Measurements from ENCODE around the gene NHLRC2.
"Not testable (repeated sequence)": the region's sequence is repeated elsewhere in the genome, so short reads cannot be mapped to it uniquely, and the experiment has no call there.

Gene NHLRC2

DNA sequence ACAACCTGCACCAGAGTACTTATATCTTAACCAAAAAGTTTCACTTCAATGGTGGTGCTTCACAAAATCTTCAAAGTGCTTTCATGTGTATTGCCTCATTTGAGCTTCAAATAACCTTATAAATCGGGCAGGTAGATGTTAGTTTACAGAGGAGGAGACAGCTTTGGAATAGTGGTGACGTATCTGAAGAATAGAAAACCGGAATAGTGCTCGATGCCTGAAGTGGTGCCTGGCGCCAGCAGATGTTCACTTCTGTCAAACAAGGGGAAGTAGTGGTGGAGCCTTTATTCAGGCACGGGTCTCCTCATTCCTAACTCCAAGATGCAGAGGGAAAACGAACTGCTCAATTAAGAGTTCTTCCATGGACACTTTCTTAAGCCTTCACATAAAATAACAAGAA lies 58.1 kb downstream of the NHLRC2 start:
- no peak for FAIRE-seq

- FAIRE-seq, result no peak
Observed at GRCh38 chr10:113914956-113915355, 60.5 kb downstream of the NHLRC2 start.

- no peak for FAIRE-seq
Observed at GRCh38 chr10:113915540-113915939, 61.1 kb downstream of the NHLRC2 start.

DNA sequence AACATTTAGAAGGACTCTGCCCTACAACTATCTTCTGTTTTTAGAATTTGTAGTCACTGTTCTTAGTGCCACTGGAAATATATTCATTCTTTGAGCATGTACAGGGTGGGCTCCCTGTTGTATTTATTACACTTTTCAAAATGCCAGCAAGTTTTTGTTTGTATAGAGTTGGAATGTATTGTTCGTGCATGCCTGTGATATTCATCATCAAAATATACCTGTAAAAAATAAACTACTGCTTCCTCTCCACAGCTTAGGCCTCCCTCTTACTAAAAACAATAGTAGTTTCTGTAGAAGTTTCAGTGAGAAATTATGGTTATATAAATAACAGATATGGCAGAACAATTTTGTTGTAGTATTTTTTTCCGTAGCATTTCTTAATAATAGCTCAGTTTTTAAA lies 61.6 kb downstream of the NHLRC2 start:
- FAIRE-seq, result no peak

GRCh38 chr10:113917636-113918035 lies 63.2 kb downstream of the NHLRC2 start:
- FAIRE-seq, result no peak

- no peak for FAIRE-seq
Observed at GRCh38 chr10:113920114-113920513, 65.7 kb downstream of the NHLRC2 start.

GRCh38 chr10:113920875-113921274 lies 66.4 kb downstream of the NHLRC2 start:
- no peak for FAIRE-seq

DNA sequence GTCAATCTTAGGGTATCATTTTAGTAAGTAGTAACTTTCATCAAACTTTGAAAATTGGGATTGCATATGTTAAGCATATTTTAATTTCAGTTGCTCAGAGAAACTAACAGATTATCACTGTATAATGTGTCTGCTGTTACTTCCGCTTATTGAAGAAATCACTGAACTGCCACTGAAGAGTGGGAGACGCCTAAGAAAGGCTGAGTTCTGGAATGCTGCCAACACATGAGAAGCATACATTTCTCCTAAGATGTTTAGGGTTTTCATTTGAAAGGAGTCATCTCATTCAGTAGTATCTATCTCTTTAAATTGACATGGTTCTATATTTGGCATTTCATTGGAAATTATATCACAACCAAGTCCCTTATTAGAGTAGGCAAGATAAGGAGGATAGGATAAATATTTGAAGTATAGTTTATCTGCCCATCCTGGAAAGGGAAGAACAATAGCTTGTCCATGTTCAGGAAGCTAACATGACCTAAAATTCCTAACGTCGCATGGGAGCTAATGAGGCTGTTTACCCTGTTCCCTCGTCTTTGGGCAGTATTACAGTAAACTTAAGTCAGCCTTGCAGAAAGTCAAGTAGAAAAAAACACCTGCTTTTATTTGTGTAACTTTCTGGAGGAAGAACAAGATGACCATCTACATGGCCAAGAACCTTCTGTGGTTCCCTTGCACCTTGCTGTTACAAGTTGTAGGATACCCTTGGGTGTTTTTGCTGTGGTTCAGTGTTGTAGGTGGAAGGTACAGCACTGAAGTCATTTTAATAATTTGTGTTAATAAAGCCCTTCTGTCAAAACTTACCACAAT lies 67.3 kb downstream of the NHLRC2 start:
- no peak for FAIRE-seq

- FAIRE-seq, result no peak
Observed at GRCh38 chr10:113922787-113923570, 68.5 kb downstream of the NHLRC2 start.

GRCh38 chr10:113924186-113924585 lies 69.7 kb downstream of the NHLRC2 start:
- FAIRE-seq, result no peak

- FAIRE-seq, result no peak
Observed at GRCh38 chr10:113924664-113925063, 70.2 kb downstream of the NHLRC2 start.

DNA sequence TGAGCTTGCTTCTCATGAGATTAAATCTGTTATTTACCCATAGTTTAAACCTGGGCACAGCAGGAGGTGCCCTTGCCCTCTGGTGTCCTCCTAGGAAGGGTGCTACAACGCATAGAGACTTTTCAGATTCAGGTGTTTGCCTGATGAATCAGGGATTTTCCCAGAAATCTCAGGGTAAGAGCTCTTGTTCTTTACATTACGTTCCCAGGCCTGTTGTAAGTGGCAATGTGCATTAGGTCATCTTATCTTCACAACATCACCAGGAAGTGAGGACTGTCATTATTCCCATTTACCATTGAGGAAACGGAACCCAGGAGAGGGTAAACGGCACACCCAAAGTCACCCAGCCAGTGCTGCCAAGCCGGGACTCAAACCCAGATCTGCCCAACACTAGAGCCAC lies 73.0 kb downstream of the NHLRC2 start:
- FAIRE-seq, result no peak

GRCh38 chr10:113928830-113929229 lies 74.4 kb downstream of the NHLRC2 start:
- FAIRE-seq, result no peak

DNA sequence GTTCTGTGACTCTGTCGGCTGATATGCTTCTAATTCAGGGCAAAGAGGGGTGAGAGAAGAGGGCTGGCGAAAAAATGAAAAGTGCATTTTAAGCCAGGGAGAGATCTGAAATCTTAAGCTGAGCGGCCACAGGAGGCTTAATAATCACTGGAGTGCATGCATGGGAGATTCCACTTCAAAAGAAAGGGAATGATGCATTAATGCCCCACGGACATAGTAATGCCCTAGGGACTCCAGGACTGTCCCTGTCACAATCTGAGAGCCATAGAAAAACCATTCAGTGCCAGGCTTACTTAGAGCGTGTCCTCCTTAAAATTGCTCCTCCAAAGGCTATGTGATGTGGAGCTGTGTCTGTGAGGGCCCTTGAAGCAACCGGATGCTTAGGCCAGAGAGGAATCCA lies 75.1 kb downstream of the NHLRC2 start:
- no peak for FAIRE-seq

GRCh38 chr10:113930482-113931057 lies 76.1 kb downstream of the NHLRC2 start:
- FAIRE-seq, result no peak

DNA sequence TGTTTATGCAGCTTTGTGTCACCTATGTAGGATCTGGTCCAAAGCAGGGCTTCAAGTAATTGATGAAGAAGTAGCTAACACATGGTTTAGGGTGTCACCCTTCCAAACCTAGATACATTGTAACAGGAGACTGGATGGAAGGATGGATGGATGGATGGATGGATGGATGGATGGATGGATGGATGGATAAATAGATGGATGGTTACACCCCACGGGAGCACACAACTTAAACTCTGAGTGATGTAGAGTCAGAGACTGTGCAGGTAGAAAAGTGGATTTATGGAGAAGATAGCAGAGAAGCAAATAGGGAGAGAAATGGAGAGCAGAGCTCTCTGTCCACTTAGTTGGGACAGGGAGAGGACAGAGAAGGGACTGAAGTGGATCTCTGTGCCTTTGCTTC lies 78.4 kb downstream of the NHLRC2 start:
- no peak for FAIRE-seq

DNA sequence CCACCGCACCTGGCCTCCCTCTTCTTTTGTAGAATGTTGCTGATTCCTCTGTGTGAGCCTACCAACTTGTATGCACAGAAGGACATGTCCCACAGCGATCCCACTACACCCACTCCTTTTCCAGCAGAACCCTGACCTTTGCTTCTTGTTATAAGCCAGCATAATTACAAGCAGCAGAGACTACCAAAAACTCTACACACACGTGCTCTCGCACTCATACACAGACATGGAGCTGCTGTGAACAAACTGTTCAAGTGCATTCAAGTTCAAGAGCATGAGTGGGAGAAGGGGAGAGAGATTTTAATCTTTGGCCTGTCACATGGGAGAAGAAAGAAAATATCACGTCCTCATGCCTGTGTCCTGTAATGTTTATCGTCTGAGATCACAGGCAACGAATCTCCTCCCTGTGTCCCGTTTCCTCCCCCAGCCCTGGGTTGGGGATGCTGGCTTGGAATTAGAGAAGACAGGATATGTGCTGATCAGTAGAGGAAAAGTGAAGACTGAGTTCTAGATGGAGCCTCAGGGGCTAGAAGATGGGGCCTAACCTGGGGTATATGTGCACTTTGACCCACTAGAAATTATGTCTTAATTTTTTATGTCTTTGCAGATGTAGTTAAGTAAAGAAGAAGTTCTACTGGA lies 79.6 kb downstream of the NHLRC2 start:
- no peak for FAIRE-seq

- FAIRE-seq, result no peak
Observed at GRCh38 chr10:113937258-113937657, 82.8 kb downstream of the NHLRC2 start.

DNA sequence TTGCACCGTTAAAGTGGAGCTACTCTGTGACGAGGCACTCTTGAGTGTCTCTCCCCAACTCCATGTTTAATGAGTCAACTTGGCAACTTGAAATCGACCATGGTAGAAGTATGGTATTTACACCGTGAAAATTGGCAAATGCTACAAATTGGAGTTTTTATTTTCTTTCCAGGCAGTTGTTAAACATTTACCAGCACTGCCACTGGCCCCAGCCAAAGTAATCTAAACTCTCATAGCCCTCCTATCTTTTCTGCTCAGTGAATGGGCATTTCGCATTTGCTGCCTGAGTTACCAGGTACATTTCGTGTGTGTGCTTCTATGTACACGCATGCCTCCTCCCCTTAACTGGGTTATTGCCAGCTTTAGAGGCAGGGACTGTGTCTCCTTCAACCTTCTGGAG lies 83.3 kb downstream of the NHLRC2 start:
- no peak for FAIRE-seq

DNA sequence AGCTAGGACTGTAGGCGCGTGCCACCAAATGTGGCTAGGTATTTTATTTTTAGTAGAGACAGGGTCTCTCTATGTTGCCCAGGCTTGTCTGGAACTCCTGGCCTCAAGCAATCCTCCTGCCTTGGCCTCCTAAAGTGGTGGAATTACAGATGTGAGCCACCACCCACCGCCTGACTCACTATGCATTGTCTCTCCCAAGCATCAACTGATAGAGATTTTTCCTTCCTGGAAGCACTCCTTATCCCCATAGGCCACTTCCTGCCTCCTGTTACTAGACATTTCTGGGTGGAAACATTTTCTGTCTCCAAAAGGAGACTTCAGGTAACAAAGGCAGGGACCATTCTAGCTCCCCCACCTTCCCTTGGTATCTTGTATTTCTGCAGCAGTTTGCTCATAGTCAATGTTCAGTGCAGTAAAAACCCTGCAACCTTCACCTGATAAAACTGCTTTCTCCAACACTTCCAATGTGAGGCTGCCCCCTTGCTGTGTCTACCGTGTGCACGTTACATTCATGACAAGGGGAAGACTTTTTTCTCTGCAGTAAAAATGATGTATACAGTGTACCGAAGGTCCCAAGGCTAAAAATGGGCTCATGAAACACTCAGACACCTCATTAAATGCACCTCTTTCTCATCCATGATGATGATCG lies 84.9 kb downstream of the NHLRC2 start:
- no peak for FAIRE-seq

DNA sequence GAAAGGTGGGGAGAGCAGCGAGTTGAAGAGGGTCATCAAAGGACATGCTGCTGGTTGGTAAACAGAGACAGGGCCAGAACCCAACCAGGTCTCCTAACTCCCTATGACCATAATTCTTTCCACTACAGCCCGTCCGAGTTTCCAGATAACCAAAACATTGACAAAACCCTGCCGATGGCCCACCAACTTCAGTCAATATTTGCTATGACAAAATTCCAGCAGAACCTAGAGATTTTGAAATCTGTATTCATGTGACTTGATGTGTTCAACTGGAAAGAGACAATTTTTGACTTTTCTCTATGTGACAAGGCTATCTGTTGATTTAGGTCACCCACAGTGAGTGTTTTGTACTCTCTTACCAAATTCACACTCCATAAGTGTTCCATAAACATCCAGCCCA lies 86.7 kb downstream of the NHLRC2 start:
- FAIRE-seq, result no peak

- FAIRE-seq, result not testable (repeated sequence)
Observed at GRCh38 chr10:113943196-113943595, 88.7 kb downstream of the NHLRC2 start.
